Smooth muscle cell (in vitro differentiated cells): Measurements from ENCODE around the gene LYZL1. TPM values are rescaled to one million over a fixed set of nuclear protein-coding genes. Genes with fewer than 3 reads are reported as not detected.

Experiments
- DNase-seq: peaks from one replicate; lab custom pipeline; 2025; ENCODE audit not compliant: unreplicated experiment; lab: John Stamatoyannopoulos, UW
- H2AFZ ChIP-seq: fragments of 200-600 bp; sonication (generic); 2 replicates; pipeline ENCODE4 v1.6.0; 2016; ENCODE audit warnings: antibody characterized with exemption, low read depth, mild to moderate bottlenecking
- H3F3A ChIP-seq: fragments of 200-600 bp; sonication (generic); 2 replicates; pipeline ENCODE4 v1.6.0; 2017; ENCODE audit warnings: antibody characterized with exemption, low read depth
- H3K27ac ChIP-seq: fragments of 200-600 bp; sonication (generic); 2 replicates; pipeline ENCODE4 v1.5.1; 2016; ENCODE audit warnings: low read depth, mild to moderate bottlenecking
- H3K27me3 ChIP-seq: fragments of 200-600 bp; sonication (generic); 2 replicates; pipeline ENCODE4 v1.6.1; 2016; ENCODE audit warnings: low read depth, mild to moderate bottlenecking
- H3K36me3 ChIP-seq: fragments of 200-600 bp; sonication (generic); 2 replicates; pipeline ENCODE4 v1.5.1; 2016; ENCODE audit warnings: low read depth
- H3K4me1 ChIP-seq: fragments of 200-600 bp; sonication (generic); 2 replicates; pipeline ENCODE4 v1.5.1; 2016; ENCODE audit warnings: low read depth
- H3K4me2 ChIP-seq: fragments of 200-600 bp; sonication (generic); 2 replicates; pipeline ENCODE4 v1.6.0; 2016; ENCODE audit warnings: mild to moderate bottlenecking
- H3K4me3 ChIP-seq: fragments of 200-600 bp; sonication (generic); 2 replicates; pipeline ENCODE4 v1.5.1; 2016; ENCODE audit warnings: mild to moderate bottlenecking
- H3K79me2 ChIP-seq: fragments of 200-600 bp; sonication (generic); 2 replicates; pipeline ENCODE4 v1.6.0; 2016; ENCODE audit warnings: low read depth, mild to moderate bottlenecking
- H3K9ac ChIP-seq: fragments of 200-600 bp; sonication (generic); 2 replicates; pipeline ENCODE4 v1.6.0; 2016; ENCODE audit warnings: low read depth
- H3K9me3 ChIP-seq: fragments of 200-600 bp; sonication (generic); replicated peaks from 2 replicates; pipeline ENCODE4 v1.5.1; 2016; ENCODE audit warnings: low read depth
- H4K20me1 ChIP-seq: fragments of 200-600 bp; sonication (generic); 2 replicates; pipeline ENCODE4 v1.6.0; 2016; ENCODE audit warnings: low read depth
- WGBS: methylation state at CpG from one replicate; pipeline ENCODE4 v1.1.7; 2016; ENCODE audit warnings: low lambda C conversion rate; 5-methylcytosine and 5-hydroxymethylcytosine counted together
- polyA plus RNA-seq: library from polyadenylated mRNA; unstranded; fragments of >200 nt; fragmentation: Nextera tagmentation; extraction: Ambion mirVana; gene quantifications from 2 replicates; pipeline ENCODE4 v1.2.1, GENCODE V29; 2016
- total RNA-seq: library from RNA; depleted of rRNA; stranded (reverse); fragments of >200 nt; gene quantifications from 2 replicates; pipeline ENCODE4 v1.2.3, GENCODE V29; 2014
- TF ChIP-seq, protein P1 (sequence below): fragments of 200-600 bp; sonication (generic); IDR thresholded peaks from 2 replicates; pipeline ENCODE4 v1.5.1; 2017; ENCODE audit warnings: borderline replicate concordance, mild to moderate bottlenecking, antibody characterized with exemption; ENCODE audit not compliant: insufficient read depth, poor library complexity, severe bottlenecking

Gene LYZL1
- total and polyA plus RNA-seq, 2 experiments from 2014 or later: not detected

DNA sequence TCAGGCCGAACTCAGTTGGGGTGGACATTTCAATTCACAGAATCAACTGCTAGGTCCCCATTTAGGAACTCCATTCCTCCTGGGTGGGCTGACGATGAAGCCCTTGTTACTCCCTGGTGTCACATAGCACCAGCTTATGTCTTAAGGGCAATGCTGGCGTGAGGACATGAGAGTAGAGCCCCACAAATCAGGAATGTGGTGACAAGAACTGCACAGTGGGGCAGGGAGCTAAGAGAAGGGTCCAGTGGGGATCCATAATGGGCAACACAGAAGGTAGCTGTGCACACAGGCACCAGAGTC is 57.0 kb downstream of the LYZL1 start:
- Histone ChIP-seq H3K9ac (no peak overlapping the region), H3F3A (no peaks in the 10 kb centered on the region), H3K4me3 (no peak overlapping the region), H3K27ac (no peak overlapping the region), H3K36me3 (no peaks in the 10 kb centered on the region), H3K79me2 (no peaks in the 10 kb centered on the region), H3K9me3 (no peaks in the 10 kb centered on the region), H4K20me1 (no peaks in the 10 kb centered on the region), H3K27me3 (no peaks in the 10 kb centered on the region), H3K4me1 (peaks cover 9% of the 10 kb centered on the region), H3K4me2 (no peak overlapping the region), H2AFZ (no peak overlapping the region)
- WGBS: 94% methylated on average over 3 of the region's 3 CpGs
- DNase-seq: no peak
- TF ChIP-seq, protein P1, sequence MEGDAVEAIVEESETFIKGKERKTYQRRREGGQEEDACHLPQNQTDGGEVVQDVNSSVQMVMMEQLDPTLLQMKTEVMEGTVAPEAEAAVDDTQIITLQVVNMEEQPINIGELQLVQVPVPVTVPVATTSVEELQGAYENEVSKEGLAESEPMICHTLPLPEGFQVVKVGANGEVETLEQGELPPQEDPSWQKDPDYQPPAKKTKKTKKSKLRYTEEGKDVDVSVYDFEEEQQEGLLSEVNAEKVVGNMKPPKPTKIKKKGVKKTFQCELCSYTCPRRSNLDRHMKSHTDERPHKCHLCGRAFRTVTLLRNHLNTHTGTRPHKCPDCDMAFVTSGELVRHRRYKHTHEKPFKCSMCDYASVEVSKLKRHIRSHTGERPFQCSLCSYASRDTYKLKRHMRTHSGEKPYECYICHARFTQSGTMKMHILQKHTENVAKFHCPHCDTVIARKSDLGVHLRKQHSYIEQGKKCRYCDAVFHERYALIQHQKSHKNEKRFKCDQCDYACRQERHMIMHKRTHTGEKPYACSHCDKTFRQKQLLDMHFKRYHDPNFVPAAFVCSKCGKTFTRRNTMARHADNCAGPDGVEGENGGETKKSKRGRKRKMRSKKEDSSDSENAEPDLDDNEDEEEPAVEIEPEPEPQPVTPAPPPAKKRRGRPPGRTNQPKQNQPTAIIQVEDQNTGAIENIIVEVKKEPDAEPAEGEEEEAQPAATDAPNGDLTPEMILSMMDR: no peak

- H3K4me3 ChIP-seq: no peak overlapping the region
- H3K4me2 ChIP-seq: no peak overlapping the region
- H3K9me3 ChIP-seq: no peaks in the 10 kb centered on the region
- H3F3A ChIP-seq: no peaks in the 10 kb centered on the region
- no peak overlapping the region for H2AFZ ChIP-seq
- WGBS: 97% methylated on average over 9 of the region's 9 CpGs
- H4K20me1 ChIP-seq: no peaks in the 10 kb centered on the region
- no peak overlapping the region for H3K9ac ChIP-seq
- no peak overlapping the region for H3K27ac ChIP-seq
- no peak for DNase-seq
- no peaks in the 10 kb centered on the region for H3K27me3 ChIP-seq
- H3K36me3 ChIP-seq: no peaks in the 10 kb centered on the region
- H3K79me2 ChIP-seq: no peaks in the 10 kb centered on the region
- TF ChIP-seq, protein P1: no peak
- H3K4me1 ChIP-seq: peaks cover 9% of the 10 kb centered on the region
These were observed 57.6 kb downstream of the LYZL1 start for GRCh38 chr10:29346296-29347001.

DNA sequence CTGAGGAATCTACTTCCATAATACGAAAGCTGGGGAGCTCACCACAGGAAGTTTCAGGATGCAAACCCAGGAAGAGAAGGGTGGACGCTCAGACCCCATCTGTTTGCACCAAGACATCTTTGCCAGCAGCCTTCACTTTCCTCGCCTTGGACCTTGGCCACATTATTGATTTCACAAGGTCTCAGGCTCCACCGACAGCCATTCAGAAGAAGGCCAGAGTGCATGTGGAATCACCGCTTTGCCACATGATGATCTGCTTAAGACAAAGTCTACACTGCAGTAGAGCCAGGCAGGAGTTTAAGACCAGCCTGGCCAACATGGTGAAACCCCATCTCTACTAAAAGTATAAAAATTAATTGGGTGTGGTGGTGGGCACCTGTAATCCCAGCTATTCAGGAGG is 60.0 kb downstream of the LYZL1 start:
- no peaks in the 10 kb centered on the region for H4K20me1 ChIP-seq
- no peak overlapping the region for H3K4me2 ChIP-seq
- H3K79me2 ChIP-seq: no peaks in the 10 kb centered on the region
- no peak overlapping the region for H3K9ac ChIP-seq
- H3K27me3 ChIP-seq: no peaks in the 10 kb centered on the region
- H3F3A ChIP-seq: no peaks in the 10 kb centered on the region
- no peak overlapping the region for H3K27ac ChIP-seq
- H3K4me3 ChIP-seq: no peak overlapping the region
- peaks cover 9% of the 10 kb centered on the region for H3K4me1 ChIP-seq
- H2AFZ ChIP-seq: no peak overlapping the region
- no peaks in the 10 kb centered on the region for H3K9me3 ChIP-seq
- TF ChIP-seq, protein P1: no peak
- no peak for DNase-seq
- no peaks in the 10 kb centered on the region for H3K36me3 ChIP-seq
- 98% methylated on average over 5 of the region's 5 CpGs for WGBS

- H3K27ac ChIP-seq: no peak overlapping the region
- WGBS: 84% methylated on average over 3 of the region's 3 CpGs
- no peak for DNase-seq
These were observed 64.4 kb downstream of the LYZL1 start for GRCh38 chr10:29353305-29353704.

More at GRCh38 chr10:29353305-29353704, 64.4 kb downstream of the LYZL1 start:
- H3K4me1 ChIP-seq: no peaks in the 10 kb centered on the region
- H3K27me3 ChIP-seq: no peaks in the 10 kb centered on the region
- no peak overlapping the region for H3K9ac ChIP-seq
- TF ChIP-seq, protein P1: no peak
- H2AFZ ChIP-seq: no peak overlapping the region
- H3K79me2 ChIP-seq: no peaks in the 10 kb centered on the region
- no peaks in the 10 kb centered on the region for H3K9me3 ChIP-seq
- no peaks in the 10 kb centered on the region for H4K20me1 ChIP-seq
- H3K4me3 ChIP-seq: no peak overlapping the region
- H3F3A ChIP-seq: no peaks in the 10 kb centered on the region
- H3K4me2 ChIP-seq: no peak overlapping the region
- H3K36me3 ChIP-seq: no peaks in the 10 kb centered on the region
